HG02798 (cell line): ENCODE results near the gene ZNF584.
A peak's percentile ranks its signal among the peaks of the same experiment; 100 is the strongest.

Source experiments
- ATAC-seq: cut with Tn5 transposase; IDR thresholded peaks from one replicate; pipeline ENCODE4 v1.9.1; 2021; ENCODE audit warnings: mild to moderate bottlenecking; ENCODE audit not compliant: unreplicated experiment, poor library complexity

The ZNF584 gene

GRCh38 chr19:58385313-58385890, 23.0 kb upstream of the ZNF584 start:
- no peak for ATAC-seq

- peak; percentile 2 for ATAC-seq
These were observed 22.4 kb upstream of the ZNF584 start for GRCh38 chr19:58385891-58386575.

GRCh38 chr19:58386576-58387337, 21.7 kb upstream of the ZNF584 start, which contains the start of gene RPS5:
RPS5 (plus strand) TSS chr19:58387269; CDS start chr19:58388138, 869 bp downstream.
- ATAC-seq, result peak; percentile 91

GRCh38 chr19:58387338-58388174, 20.9 kb upstream of the ZNF584 start:
- no peak for ATAC-seq

- ATAC-seq, result no peak
These were observed 20.3 kb upstream of the ZNF584 start for GRCh38 chr19:58388175-58388526.

GRCh38 chr19:58392945-58393724, 15.3 kb upstream of the ZNF584 start:
- no peak for ATAC-seq

GRCh38 chr19:58393725-58394033, 14.8 kb upstream of the ZNF584 start:
- ATAC-seq, result no peak

GRCh38 chr19:58394821-58395219, 13.6 kb upstream of the ZNF584 start:
- no peak for ATAC-seq

GRCh38 chr19:58395220-58395978, 13.1 kb upstream of the ZNF584 start, which contains the start of gene RNF225:
RNF225 (plus strand) TSS chr19:58395656; CDS start chr19:58396090, 434 bp downstream.
- ATAC-seq, result no peak

- no peak for ATAC-seq
These were observed 12.3 kb upstream of the ZNF584 start for GRCh38 chr19:58395979-58396627.

- ATAC-seq, result no peak
These were observed 11.5 kb upstream of the ZNF584 start for GRCh38 chr19:58396691-58397532.

GRCh38 chr19:58397533-58398037, 10.9 kb upstream of the ZNF584 start:
- ATAC-seq, result no peak

- no peak for ATAC-seq
These were observed 10.4 kb upstream of the ZNF584 start for GRCh38 chr19:58398087-58398486.

GRCh38 chr19:58398545-58398944, 9.9 kb upstream of the ZNF584 start:
- no peak for ATAC-seq

GRCh38 chr19:58399903-58400302, 8.5 kb upstream of the ZNF584 start:
- no peak for ATAC-seq

GRCh38 chr19:58400316-58400915, 8.0 kb upstream of the ZNF584 start:
- ATAC-seq, result no peak
